GM12878 (cell line): ENCODE results near the gene SSBP2. TPM values are rescaled to one million over a fixed set of nuclear protein-coding genes. Genes with fewer than 3 reads are reported as not detected.

Source experiments
- ATAC-seq: fragments of 200-7000 bp; cut with Tn5 transposase; 3 replicates; pipeline ENCODE4 v1.9.1; 2020; ENCODE audit warnings: mild to moderate bottlenecking, moderate library complexity
- BruUV-seq: library from RNA; stranded (reverse); fragments of 400-500 nt; replicated peaks from 2 replicates; lab custom pipeline; 2021; lab: Mats Ljungman, UMichigan
- CTCF ChIA-PET: fragments of 300-600 bp; sonication (Branson Sonifier 250); formaldehyde crosslinking; extraction: SDS; loops from one replicate; lab custom pipeline; 2021; ENCODE audit warnings: inconsistent platforms; lab: Yijun Ruan, JAX
- POLR2A ChIA-PET: fragments of 350-600 bp; formaldehyde crosslinking; extraction: SDS; loops from one replicate; lab custom pipeline; 2021; ENCODE audit warnings: inconsistent platforms; lab: Charles Lee
- RAD21 ChIA-PET: fragments of 300-600 bp; sonication (Branson Sonifier 250); formaldehyde crosslinking; loops from one replicate; lab custom pipeline; 2023; ENCODE audit warnings: antibody characterized with exemption; ENCODE audit not compliant: unreplicated experiment; lab: Charles Lee
- SMC1A ChIA-PET: fragments of 300-600 bp; sonication (Branson Sonifier 250); formaldehyde crosslinking; loops from one replicate; lab custom pipeline; 2023; ENCODE audit not compliant: unreplicated experiment, uncharacterized antibody; lab: Charles Lee
- DNase-seq: peaks from one replicate; pipeline ENCODE4 v3.0.0-alpha.2; 2011; ENCODE audit warnings: low read depth, low spot score
- FAIRE-seq: peaks from 3 replicates; lab custom pipeline; 2011; peaks lifted over from hg19 to GRCh38; lab: Jason Lieb, UNC
- H2AFZ ChIP-seq: 2 replicates; pipeline ENCODE4 v1.6.0; 2011; ENCODE audit warnings: low read depth, low read length, control low read depth; ENCODE audit not compliant: control insufficient read depth
- H3K27ac ChIP-seq: 2 replicates; pipeline ENCODE4 v1.5.1; 2011; ENCODE audit warnings: control low read depth; ENCODE audit not compliant: control insufficient read depth, insufficient read depth
- H3K27me3 ChIP-seq, 2 experiments: replicated peaks in 1 of 2; 2 replicates each; pipeline versions ENCODE4 v1.6.0 to v1.6.1; 2011; ENCODE audit warnings: low read length in 1 of 2; ENCODE audit not compliant: control insufficient read depth in 2 of 2, insufficient read depth in 2 of 2
- H3K36me3 ChIP-seq, 2 experiments: 2 replicates each; pipeline ENCODE4 v1.5.1; 2011; ENCODE audit warnings: low read length in 1 of 2; ENCODE audit not compliant: control insufficient read depth in 2 of 2, insufficient read depth in 2 of 2
- H3K4me1 ChIP-seq: 2 replicates; pipeline ENCODE4 v1.6.1; 2011; ENCODE audit warnings: mild to moderate bottlenecking, low read length, moderate library complexity, mixed read lengths; ENCODE audit not compliant: control insufficient read depth, insufficient read depth
- H3K4me2 ChIP-seq: 2 replicates; pipeline ENCODE4 v1.6.0; 2011; ENCODE audit warnings: control low read depth; ENCODE audit not compliant: control insufficient read depth, insufficient read depth
- H3K4me3 ChIP-seq: fragments of 200-600 bp; sonication (generic); 2 replicates; pipeline ENCODE4 v1.5.1; 2016
- H3K79me2 ChIP-seq: 2 replicates; pipeline ENCODE4 v1.6.0; 2011; ENCODE audit warnings: low read length; ENCODE audit not compliant: control insufficient read depth, insufficient read depth
- H3K9ac ChIP-seq: 2 replicates; pipeline ENCODE4 v1.8.0; 2011; ENCODE audit warnings: low read length, control low read depth, mixed read lengths; ENCODE audit not compliant: control insufficient read depth, insufficient read depth
- H3K9me3 ChIP-seq: replicated peaks from 3 replicates; pipeline ENCODE4 v1.5.1; 2011; ENCODE audit warnings: mild to moderate bottlenecking, low read length; ENCODE audit not compliant: control insufficient read depth, insufficient read depth
- H4K20me1 ChIP-seq: 2 replicates; pipeline ENCODE4 v1.6.0; 2011; ENCODE audit not compliant: control insufficient read depth, insufficient read depth
- KLF5 ChIP-seq: fragments of 450-650 bp; IDR thresholded peaks from 2 replicates; pipeline ENCODE4 v1.6.1; 2014; ENCODE audit warnings: mild to moderate bottlenecking; ENCODE audit not compliant: partially characterized antibody
- WGBS: methylation state at CpG from one replicate; pipeline ENCODE4 v1.1.6; 2016; ENCODE audit warnings: low lambda C conversion rate; ENCODE audit not compliant: insufficient replicate concordance, insufficient coverage; ENCODE audit errors: missing lambda C conversion rate; 5-methylcytosine and 5-hydroxymethylcytosine counted together
- in situ Hi-C: fragments of 300-500 bp; cut with MboI; formaldehyde crosslinking; loops from 9 replicates; pipeline ENCODE4 v1.14.3; 2018; ENCODE audit warnings: mixed read lengths
- intact Hi-C: fragments of 100-400 bp; cut with micrococcal nuclease; formaldehyde crosslinking; loops from one replicate; pipeline ENCODE4 v1.14.2; 2022; ENCODE audit not compliant: unreplicated experiment
- polyA plus RNA-seq, 11 experiments: library from polyadenylated mRNA; depleted of rRNA in 4 of 11; unstranded in 6 of 11; stranded (reverse) in 5 of 11; fragments of >200 nt; fragmentation: Nextera tagmentation in 4 of 11; fragmentation: Illumina TruSeq in 1 of 11; extraction: Ambion mirVana in 4 of 11; extraction: Trizol in 1 of 11; gene quantifications; 1 replicate in 1 of 11; 2 replicates in 10 of 11; pipeline versions ENCODE4 v1.2.1 to v1.2.3, GENCODE V29; 2011 to 2016; ENCODE audit warnings: inconsistent platforms in 2 of 11, missing spikeins in 2 of 11, low read depth in 1 of 11
- total RNA-seq, 4 experiments: library from RNA; depleted of rRNA in 3 of 4; stranded (reverse); fragments of >200 nt in 3 of 4; fragmentation: Illumina TruSeq in 1 of 4; extraction: Trizol in 1 of 4; gene quantifications; 2 replicates each; pipeline versions ENCODE4 v1.2.1 to v1.2.3, GENCODE V29; 2013 to 2021
- TF ChIP-seq, protein P1 (sequence below): fragments of 450-650 bp; IDR thresholded peaks from 2 replicates; pipeline ENCODE4 v1.6.1; 2016; ENCODE audit warnings: mild to moderate bottlenecking
- TF ChIP-seq, protein P2 (sequence below): IDR thresholded peaks from 2 replicates; pipeline ENCODE4 v1.6.1; 2011; ENCODE audit warnings: borderline replicate concordance, low read depth, mild to moderate bottlenecking, moderate library complexity, low read length; ENCODE audit not compliant: insufficient read depth, poor library complexity, severe bottlenecking

The SSBP2 gene
- total and polyA plus RNA-seq, 10 of the 15 experiments (the other 5 are each of a cell fraction or from before 2014, with no cell fraction given), result 52.2 to 132 (median 110) TPM

DNA sequence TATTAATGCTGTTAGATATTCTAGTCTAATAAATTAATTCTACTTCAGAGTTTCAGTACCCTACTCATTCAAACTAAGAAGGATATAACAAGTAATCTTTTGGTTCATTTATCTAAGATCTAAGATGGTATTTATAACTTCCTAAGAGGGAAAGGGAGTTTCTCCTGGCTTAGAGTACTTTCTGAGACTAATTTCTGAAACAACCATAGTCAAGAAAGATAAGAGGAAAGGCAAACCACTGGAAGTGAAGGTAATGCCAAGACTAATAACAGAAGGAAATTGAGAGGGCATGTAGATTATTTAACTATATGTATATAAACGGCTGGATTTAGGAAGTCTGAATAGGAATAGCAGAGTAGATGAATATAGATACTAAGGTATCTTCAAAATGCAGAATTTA, 244.5 kb downstream of the SSBP2 start:
- H3K4me2 ChIP-seq, result no peak overlapping the region
- WGBS, result 0% methylated on average over 1 of the region's 1 CpG
- in situ Hi-C loops, result loop anchor here (5.0 kb wide), 4 partner anchors 241 to 721 kb away; no protein-coding TSS in a partner anchor
- ChIA-PET POLR2A (no interaction called here), SMC1A (interaction anchor here (0.7 to 11.4 kb wide), 20 partner anchors 51 to 720 kb away, joined by 3 to 122 read pairs (median 4); partner anchors contain the start of gene SSBP2), CTCF (interaction anchor here (0.6 to 7.0 kb wide), 21 partner anchors 174 to 723 kb away, joined by 3 to 94 read pairs (median 4); partner anchors contain the start of gene SSBP2)
- no peaks in the 10 kb centered on the region for H3K4me1 ChIP-seq
- H3K27me3 ChIP-seq, result no peaks in the 10 kb centered on the region
- peaks cover 0 to 4% of the 10 kb centered on the region in 2 experiments; a peak in 2 of 4 replicates for H3K36me3 ChIP-seq
- no peak overlapping the region for H3K9ac ChIP-seq
- no peaks in the 10 kb centered on the region; the same call in 1 of the 2 replicates for H3K79me2 ChIP-seq
- H2AFZ ChIP-seq, result no peak overlapping the region
- peaks cover 6% of the 10 kb centered on the region for H3K9me3 ChIP-seq
- ATAC-seq (no peak), DNase-seq (no peak), FAIRE-seq (no peak)
- H4K20me1 ChIP-seq, result no peaks in the 10 kb centered on the region
- no peak overlapping the region for H3K4me3 ChIP-seq
- H3K27ac ChIP-seq, result no peak overlapping the region
- TF ChIP-seq, protein P1, sequence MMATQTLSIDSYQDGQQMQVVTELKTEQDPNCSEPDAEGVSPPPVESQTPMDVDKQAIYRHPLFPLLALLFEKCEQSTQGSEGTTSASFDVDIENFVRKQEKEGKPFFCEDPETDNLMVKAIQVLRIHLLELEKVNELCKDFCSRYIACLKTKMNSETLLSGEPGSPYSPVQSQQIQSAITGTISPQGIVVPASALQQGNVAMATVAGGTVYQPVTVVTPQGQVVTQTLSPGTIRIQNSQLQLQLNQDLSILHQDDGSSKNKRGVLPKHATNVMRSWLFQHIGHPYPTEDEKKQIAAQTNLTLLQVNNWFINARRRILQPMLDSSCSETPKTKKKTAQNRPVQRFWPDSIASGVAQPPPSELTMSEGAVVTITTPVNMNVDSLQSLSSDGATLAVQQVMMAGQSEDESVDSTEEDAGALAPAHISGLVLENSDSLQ, result no peak
- TF ChIP-seq, protein P2, sequence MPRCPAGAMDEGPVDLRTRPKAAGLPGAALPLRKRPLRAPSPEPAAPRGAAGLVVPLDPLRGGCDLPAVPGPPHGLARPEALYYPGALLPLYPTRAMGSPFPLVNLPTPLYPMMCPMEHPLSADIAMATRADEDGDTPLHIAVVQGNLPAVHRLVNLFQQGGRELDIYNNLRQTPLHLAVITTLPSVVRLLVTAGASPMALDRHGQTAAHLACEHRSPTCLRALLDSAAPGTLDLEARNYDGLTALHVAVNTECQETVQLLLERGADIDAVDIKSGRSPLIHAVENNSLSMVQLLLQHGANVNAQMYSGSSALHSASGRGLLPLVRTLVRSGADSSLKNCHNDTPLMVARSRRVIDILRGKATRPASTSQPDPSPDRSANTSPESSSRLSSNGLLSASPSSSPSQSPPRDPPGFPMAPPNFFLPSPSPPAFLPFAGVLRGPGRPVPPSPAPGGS, result no peak
- no peak for TF ChIP-seq KLF5
- TF ChIP-seq, all 136 proteins: peak for 0
- intact Hi-C loops, result loop anchor here (2.0 to 5.0 kb wide), 3 partner anchors 466 to 721 kb away; partner anchors contain the start of gene ATG10
- no TSS peak for BruUV-seq
- RAD21 ChIA-PET, result interaction anchor here (0.7 to 9.8 kb wide), 9 partner anchors 273 to 753 kb away, joined by 3 to 113 read pairs (median 6); no protein-coding TSS in a partner anchor
